SK-N-SH (cell line): ENCODE measurements around the gene TKTL2.
A peak's percentile ranks its signal among the peaks of the same experiment; 100 is the strongest.

Experiments
- CTCF ChIP-seq: fragments of 200-600 bp; sonication (generic); IDR thresholded peaks from 2 replicates; pipeline ENCODE4 v1.6.1; 2017; ENCODE audit warnings: antibody characterized with exemption, mild to moderate bottlenecking, moderate library complexity
- EP300 ChIP-seq, 2 experiments: IDR thresholded peaks; 2 replicates each; pipeline versions ENCODE4 v1.4.0 to v1.6.1; 2012; ENCODE audit warnings: borderline replicate concordance in 1 of 2, low read depth in 1 of 2, low read length in 1 of 2
- EZH2phosphoT487 ChIP-seq: fragments of 200-600 bp; sonication (generic); IDR thresholded peaks from 2 replicates; pipeline ENCODE4 v1.6.1; 2017; ENCODE audit warnings: low read depth, mixed run types, mild to moderate bottlenecking, antibody characterized with exemption, moderate library complexity, borderline replicate concordance
- GABPA ChIP-seq: IDR thresholded peaks from 2 replicates; pipeline ENCODE4 v1.4.0; 2012; ENCODE audit warnings: low read depth, mild to moderate bottlenecking
- MXI1 ChIP-seq: IDR thresholded peaks from 2 replicates; pipeline ENCODE4 v1.6.1; 2012; ENCODE audit warnings: mild to moderate bottlenecking, low read depth, low read length, improper control_type of control experiment
- POLR2AphosphoS5 ChIP-seq: IDR thresholded peaks from 2 replicates; pipeline ENCODE4 v1.6.1; 2012; ENCODE audit warnings: low read depth, low read length
- RAD21 ChIP-seq: IDR thresholded peaks from 2 replicates; pipeline ENCODE4 v1.6.1; 2012; ENCODE audit warnings: mild to moderate bottlenecking, low read length
- RFX5 ChIP-seq: IDR thresholded peaks from 2 replicates; pipeline ENCODE4 v1.6.1; 2012; ENCODE audit warnings: mild to moderate bottlenecking, improper control_type of control experiment, low read length
- SIN3A ChIP-seq: IDR thresholded peaks from 2 replicates; pipeline ENCODE4 v1.6.1; 2012; ENCODE audit warnings: low read depth, mild to moderate bottlenecking, low read length, moderate library complexity, borderline replicate concordance
- TAF1 ChIP-seq: IDR thresholded peaks from 2 replicates; pipeline ENCODE4 v1.6.1; 2012; ENCODE audit warnings: low read depth, mild to moderate bottlenecking, low read length, moderate library complexity, borderline replicate concordance
- TCF12 ChIP-seq: IDR thresholded peaks from 2 replicates; pipeline ENCODE4 v1.4.0; 2012
- TEAD4 ChIP-seq: IDR thresholded peaks from 2 replicates; pipeline ENCODE4 v1.4.0; 2012; ENCODE audit warnings: mild to moderate bottlenecking, borderline replicate concordance; ENCODE audit not compliant: insufficient read depth
- USF2 ChIP-seq: fragments of 150-350 bp; IDR thresholded peaks from 2 replicates; pipeline ENCODE4 v1.6.1; 2017; ENCODE audit warnings: antibody characterized with exemption, low read length, low read depth, borderline replicate concordance
- YY1 ChIP-seq: IDR thresholded peaks from 2 replicates; pipeline ENCODE4 v1.4.0; 2012; ENCODE audit warnings: low read depth, mild to moderate bottlenecking

- peak; percentile 89 for TF ChIP-seq POLR2AphosphoS5
- peak; percentile 5; the same call in 1 of the 2 replicates for TF ChIP-seq TCF12
- TF ChIP-seq RAD21 = no peak
- 0 out of 2 replicates have a peak, but pooled peaks have one; percentile 5 for TF ChIP-seq CTCF
- peak; percentile 98 for TF ChIP-seq TAF1
- TF ChIP-seq SIN3A = peak; percentile 89
- no peak for TF ChIP-seq USF2
- TF ChIP-seq EP300 (IDR thresholded peaks at IDR 0.05; ENCODE audit: borderline replicate concordance in 1 of 2, low read depth in 1 of 2, low read length in 1 of 2) = peak in 1 of 2 experiments; percentile 11; a peak in 1 of 4 replicates
- peak; percentile 76; the same call in 1 of the 2 replicates for TF ChIP-seq RFX5
- no peak for TF ChIP-seq YY1
- no peak for TF ChIP-seq TEAD4
- peak; percentile 99 for TF ChIP-seq MXI1
- no peak for TF ChIP-seq EZH2phosphoT487
- TF ChIP-seq GABPA = peak; percentile 92
These were observed 21.0 kb upstream of the TKTL2 start, which contains the start of gene TMA16 for GRCh38 chr4:163494360-163495241.
